Esophagus muscularis mucosa (tissue), 4 donors: ENCODE results near the gene ADGRG4. TPM values are rescaled to one million over a fixed set of nuclear protein-coding genes. Genes with fewer than 3 reads are reported as not detected.

Experiments
- DNase-seq: peaks from one replicate; pipeline ENCODE4 v3.0.0-alpha.2; 2017; ENCODE audit errors: extremely low spot score
- H3K27ac ChIP-seq, 4 donors: fragments of 200-600 bp; sonication (generic); replicated peaks in 1 of 4; 1 replicate in 3 of 4; 2 replicates in 1 of 4; pipeline ENCODE4 v1.5.1; 2016 to 2019; ENCODE audit warnings: mild to moderate bottlenecking in 1 of 4
- H3K27me3 ChIP-seq, 4 donors: fragments of 200-600 bp; sonication (generic); one replicate each; pipeline versions ENCODE4 v1.5.1 to v1.6.0; 2016 to 2019
- H3K36me3 ChIP-seq, 4 donors: fragments of 200-600 bp; sonication (generic); one replicate each; pipeline ENCODE4 v1.5.1; 2016 to 2019
- H3K4me1 ChIP-seq, 4 donors: fragments of 200-600 bp; sonication (generic); one replicate each; pipeline ENCODE4 v1.5.1; 2016 to 2019
- H3K4me3 ChIP-seq, 4 donors: fragments of 200-600 bp; sonication (generic); 1 replicate in 2 of 4; 2 replicates in 2 of 4; pipeline ENCODE4 v1.5.1; 2016 to 2019; ENCODE audit warnings: mild to moderate bottlenecking in 4 of 4, moderate library complexity in 1 of 4
- H3K9me3 ChIP-seq, 4 donors: fragments of 200-600 bp; sonication (generic); 1 replicate in 3 of 4; 2 replicates in 1 of 4; pipeline ENCODE4 v1.5.1; 2016 to 2019
- EP300 ChIP-seq: sonication (generic); formaldehyde crosslinking; IDR thresholded peaks from one replicate; pipeline ENCODE4 v1.6.1; 2017; ENCODE audit warnings: antibody characterized with exemption
- POLR2A ChIP-seq: fragments of 450-650 bp; IDR thresholded peaks from one replicate; pipeline ENCODE4 v1.6.1; 2017; ENCODE audit warnings: antibody characterized with exemption, moderate library complexity, mild to moderate bottlenecking, low read depth
- POLR2AphosphoS5 ChIP-seq, 2 donors: sonication (generic); formaldehyde crosslinking; IDR thresholded peaks; one replicate each; pipeline ENCODE4 v1.6.1; 2017; ENCODE audit warnings: antibody characterized with exemption in 2 of 2
- WGBS: methylation state at CpG from one replicate; pipeline ENCODE4 v1.1.5; 2018; 5-methylcytosine and 5-hydroxymethylcytosine counted together
- intact Hi-C: fragments of 100-400 bp; cut with DNase I; formaldehyde crosslinking; loops from one replicate; pipeline ENCODE4 v1.15.1; 2023
- total RNA-seq, 4 donors: library from RNA; depleted of rRNA; stranded (reverse); fragments of >200 nt; gene quantifications; one replicate each; pipeline versions ENCODE4 v1.1.0 to v1.2.1, GENCODE V29; 2016
- TF ChIP-seq, protein P1 (sequence below), 3 experiments: fragments of 200-600 bp in 2 of 3; fragments of 450-650 bp in 1 of 3; sonication (generic) in 2 of 3; IDR thresholded peaks; one replicate each; pipeline ENCODE4 v1.5.1; 2017 to 2019; ENCODE audit warnings: antibody characterized with exemption in 3 of 3, mild to moderate bottlenecking in 2 of 3, moderate library complexity in 1 of 3

The ADGRG4 gene
- total RNA-seq, 4 donors from 2014 or later: under 0.01 to 0.17 (median 0.06) TPM; not detected in 1

DNA sequence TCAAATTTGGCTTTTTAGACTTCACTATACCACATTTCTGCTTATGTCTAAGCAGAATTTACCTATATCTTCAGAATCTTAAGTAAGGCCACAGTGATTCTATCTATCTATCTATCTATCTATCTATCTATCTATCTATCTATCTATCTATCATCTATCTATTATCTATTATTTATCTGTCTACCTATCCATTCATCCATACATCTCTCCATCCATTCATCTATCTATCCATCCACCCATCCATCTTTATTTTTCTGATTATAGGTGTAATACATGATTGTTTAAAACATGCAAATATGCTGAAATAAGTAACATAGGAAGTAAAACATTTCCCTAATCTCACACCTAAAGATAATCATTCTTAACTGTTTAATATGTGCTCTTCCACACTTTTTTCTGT lies 18.8 kb downstream of the ADGRG4 start:
- intact Hi-C loops: no loop called here
- Histone ChIP-seq H3K4me3 (no peak overlapping the region), H3K9me3 (no peaks in the 10 kb centered on the region), H3K27ac (no peak overlapping the region), H3K27me3 (no peaks in the 10 kb centered on the region), H3K36me3 (no peaks in the 10 kb centered on the region), H3K4me1 (no peaks in the 10 kb centered on the region)
- TF ChIP-seq EP300 (no peak), POLR2AphosphoS5 (IDR thresholded peaks at IDR 0.05) (no peak), POLR2A (no peak)
- TF ChIP-seq, protein P1, sequence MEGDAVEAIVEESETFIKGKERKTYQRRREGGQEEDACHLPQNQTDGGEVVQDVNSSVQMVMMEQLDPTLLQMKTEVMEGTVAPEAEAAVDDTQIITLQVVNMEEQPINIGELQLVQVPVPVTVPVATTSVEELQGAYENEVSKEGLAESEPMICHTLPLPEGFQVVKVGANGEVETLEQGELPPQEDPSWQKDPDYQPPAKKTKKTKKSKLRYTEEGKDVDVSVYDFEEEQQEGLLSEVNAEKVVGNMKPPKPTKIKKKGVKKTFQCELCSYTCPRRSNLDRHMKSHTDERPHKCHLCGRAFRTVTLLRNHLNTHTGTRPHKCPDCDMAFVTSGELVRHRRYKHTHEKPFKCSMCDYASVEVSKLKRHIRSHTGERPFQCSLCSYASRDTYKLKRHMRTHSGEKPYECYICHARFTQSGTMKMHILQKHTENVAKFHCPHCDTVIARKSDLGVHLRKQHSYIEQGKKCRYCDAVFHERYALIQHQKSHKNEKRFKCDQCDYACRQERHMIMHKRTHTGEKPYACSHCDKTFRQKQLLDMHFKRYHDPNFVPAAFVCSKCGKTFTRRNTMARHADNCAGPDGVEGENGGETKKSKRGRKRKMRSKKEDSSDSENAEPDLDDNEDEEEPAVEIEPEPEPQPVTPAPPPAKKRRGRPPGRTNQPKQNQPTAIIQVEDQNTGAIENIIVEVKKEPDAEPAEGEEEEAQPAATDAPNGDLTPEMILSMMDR (IDR thresholded peaks at IDR 0.05): no peak
- DNase-seq: no peak

DNA sequence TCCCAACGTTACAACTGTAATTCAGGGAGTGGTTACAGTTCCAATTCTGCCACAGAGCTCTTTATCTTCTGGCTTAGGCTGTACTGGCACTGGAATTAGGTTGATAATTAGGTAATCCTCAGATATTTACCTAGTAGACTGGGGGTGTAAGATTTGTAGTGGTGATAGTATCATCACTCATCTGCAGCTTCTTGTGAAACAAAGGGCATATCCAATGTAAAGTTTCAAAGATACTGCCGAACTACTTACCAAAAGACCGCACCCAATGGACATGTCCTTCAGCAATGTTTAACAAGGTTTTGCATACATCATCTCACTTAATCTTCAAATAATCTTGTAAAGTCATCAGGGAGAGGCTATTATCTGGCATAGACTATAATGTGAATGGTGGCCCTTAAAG lies 20.8 kb downstream of the ADGRG4 start:
- intact Hi-C loops: no loop called here
- WGBS: 71% methylated on average over 3 of the region's 3 CpGs

DNA sequence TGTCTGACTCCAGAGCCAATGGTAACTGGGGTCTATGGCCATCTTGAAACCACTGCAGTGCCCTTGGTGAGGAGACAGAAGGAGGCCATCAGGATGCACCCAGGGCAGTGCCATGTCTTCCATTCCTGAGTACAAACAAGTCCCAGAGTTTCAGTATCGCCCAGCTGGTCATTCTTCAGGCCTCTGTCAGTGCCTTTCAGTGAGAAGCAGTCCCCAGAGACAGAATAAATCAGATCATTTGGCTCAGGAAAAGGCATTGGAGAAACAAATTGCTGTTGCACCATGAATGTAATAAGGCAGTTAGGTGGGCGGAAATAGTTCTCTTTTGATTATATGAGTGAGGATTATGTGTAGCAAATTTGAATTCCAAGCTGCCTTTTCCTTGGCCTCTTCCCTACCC lies 21.3 kb downstream of the ADGRG4 start:
- Histone ChIP-seq H3K4me1 (no peaks in the 10 kb centered on the region), H3K4me3 (no peak overlapping the region), H3K27me3 (no peaks in the 10 kb centered on the region), H3K27ac (no peak overlapping the region), H3K9me3 (no peaks in the 10 kb centered on the region), H3K36me3 (no peaks in the 10 kb centered on the region)
- intact Hi-C loops: no loop called here
- TF ChIP-seq, protein P1 (IDR thresholded peaks at IDR 0.05): no peak
- TF ChIP-seq POLR2AphosphoS5 (IDR thresholded peaks at IDR 0.05): no peak
- no peak for TF ChIP-seq POLR2A
- DNase-seq: no peak
- WGBS: 56% methylated on average over 2 of the region's 2 CpGs

More for the DNA sequence above, 20.8 kb downstream of the ADGRG4 start:
- H3K27ac ChIP-seq: no peak overlapping the region
- H3K36me3 ChIP-seq: no peaks in the 10 kb centered on the region
- H3K4me1 ChIP-seq: no peaks in the 10 kb centered on the region
- no peaks in the 10 kb centered on the region for H3K27me3 ChIP-seq
- H3K4me3 ChIP-seq: no peak overlapping the region
- DNase-seq: no peak
- TF ChIP-seq EP300 (no peak), POLR2AphosphoS5 (IDR thresholded peaks at IDR 0.05) (no peak), POLR2A (no peak)
- TF ChIP-seq, protein P1 (IDR thresholded peaks at IDR 0.05): no peak
- no peaks in the 10 kb centered on the region for H3K9me3 ChIP-seq

DNA sequence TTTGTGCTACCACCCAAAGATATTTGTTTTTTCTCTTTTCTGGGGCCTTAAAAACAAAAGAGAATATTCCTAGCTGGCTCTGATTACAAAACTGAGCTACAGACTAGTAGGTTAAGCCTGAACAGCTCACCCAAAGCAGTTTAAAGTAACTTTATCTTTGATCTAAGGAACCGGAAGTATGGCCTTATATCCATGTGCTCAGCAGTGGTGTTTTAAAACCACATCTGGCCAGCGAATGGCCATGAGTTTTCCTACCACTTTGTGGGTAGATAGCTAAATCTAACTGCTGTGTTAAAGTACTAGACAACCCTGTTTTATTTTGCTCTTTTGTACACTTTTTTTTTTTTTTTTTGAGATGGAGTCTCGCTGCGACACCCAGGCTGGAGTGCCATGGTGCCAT lies 24.6 kb downstream of the ADGRG4 start:
- Histone ChIP-seq H3K9me3 (no peaks in the 10 kb centered on the region), H3K4me1 (no peaks in the 10 kb centered on the region), H3K4me3 (no peak overlapping the region), H3K27me3 (no peaks in the 10 kb centered on the region), H3K27ac (no peak overlapping the region), H3K36me3 (no peaks in the 10 kb centered on the region)
- intact Hi-C loops: no loop called here
- 75% methylated on average over 4 of the region's 4 CpGs for WGBS
- TF ChIP-seq EP300 (no peak), POLR2A (no peak), POLR2AphosphoS5 (IDR thresholded peaks at IDR 0.05) (no peak)
- TF ChIP-seq, protein P1 (IDR thresholded peaks at IDR 0.05): no peak
- DNase-seq: no peak

DNA sequence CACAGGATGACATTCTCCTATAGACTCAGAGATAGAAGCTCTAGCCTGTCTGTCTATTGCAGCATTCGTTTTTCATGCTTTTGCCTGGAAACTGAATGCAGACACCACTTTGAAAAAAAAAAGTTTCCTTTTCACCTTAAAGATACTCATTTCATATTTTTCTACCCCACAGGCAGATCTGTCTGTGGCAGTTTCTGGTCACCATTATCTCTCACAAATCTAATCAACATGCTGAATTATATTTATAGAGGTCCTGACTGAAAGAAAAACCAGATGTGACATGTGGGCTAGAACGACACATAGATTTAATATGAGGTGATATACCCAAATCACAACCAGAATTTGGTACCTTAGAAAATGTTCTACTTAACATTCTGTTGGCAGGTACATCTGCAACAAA lies 28.2 kb downstream of the ADGRG4 start:
- WGBS: 40% methylated on average over 2 of the region's 2 CpGs
- Histone ChIP-seq H3K36me3 (no peaks in the 10 kb centered on the region), H3K4me3 (no peak overlapping the region), H3K27me3 (no peaks in the 10 kb centered on the region), H3K27ac (no peak overlapping the region), H3K9me3 (no peaks in the 10 kb centered on the region), H3K4me1 (no peaks in the 10 kb centered on the region)
- intact Hi-C loops: no loop called here
- TF ChIP-seq, protein P1 (IDR thresholded peaks at IDR 0.05): no peak
- TF ChIP-seq EP300: no peak
- TF ChIP-seq POLR2AphosphoS5 (IDR thresholded peaks at IDR 0.05): no peak
- TF ChIP-seq POLR2A: no peak
- DNase-seq: no peak
